GDM1 (cell line): Measurements from ENCODE around the gene DIPK1A.

ENCODE experiments used
- DNase-seq: peaks from one replicate; lab custom pipeline; 2025; lab: John Stamatoyannopoulos, UW

The DIPK1A gene

GRCh38 chr1:92839442-92839841, 121.8 kb downstream of the DIPK1A start:
- DNase-seq, result no peak

GRCh38 chr1:92838519-92838918, 122.7 kb downstream of the DIPK1A start:
- DNase-seq, result no peak

GRCh38 chr1:92837062-92837461, 124.2 kb downstream of the DIPK1A start:
- no peak for DNase-seq

GRCh38 chr1:92834617-92835016, 126.6 kb downstream of the DIPK1A start:
- DNase-seq, result no peak

GRCh38 chr1:92833840-92834239, 127.4 kb downstream of the DIPK1A start:
- DNase-seq, result no peak

GRCh38 chr1:92832537-92833114, 128.6 kb downstream of the DIPK1A start:
- no peak for DNase-seq

- DNase-seq, result peak; percentile 97
Observed at GRCh38 chr1:92831762-92832536, 129.3 kb downstream of the DIPK1A start, which contains the start of gene RPL5. Gene RPL5, plus strand, starts transcription at chr1:92832040. Its CDS starts 75 bp downstream, at chr1:92832115.

- no peak for DNase-seq
Observed at GRCh38 chr1:92831368-92831761, 129.9 kb downstream of the DIPK1A start.

- no peak for DNase-seq
Observed at GRCh38 chr1:92826792-92827191, 134.5 kb downstream of the DIPK1A start.

GRCh38 chr1:92822879-92823278, 138.4 kb downstream of the DIPK1A start:
- no peak for DNase-seq

GRCh38 chr1:92820551-92820950, 140.7 kb downstream of the DIPK1A start:
- DNase-seq, result no peak

- no peak for DNase-seq
Observed at GRCh38 chr1:92820024-92820423, 141.2 kb downstream of the DIPK1A start.

GRCh38 chr1:92817986-92818764, 143.1 kb downstream of the DIPK1A start:
- no peak for DNase-seq

GRCh38 chr1:92817137-92817697, 144.0 kb downstream of the DIPK1A start:
- no peak for DNase-seq

GRCh38 chr1:92816732-92817131, 144.5 kb downstream of the DIPK1A start:
- no peak for DNase-seq

GRCh38 chr1:92808381-92808780, 152.9 kb downstream of the DIPK1A start:
- no peak for DNase-seq

- no peak for DNase-seq
Observed at GRCh38 chr1:92805216-92805615, 156.0 kb downstream of the DIPK1A start.

- DNase-seq, result no peak
Observed at GRCh38 chr1:92804721-92805201, 156.5 kb downstream of the DIPK1A start.

GRCh38 chr1:92803140-92803887, 157.9 kb downstream of the DIPK1A start:
- no peak for DNase-seq

- DNase-seq, result no peak
Observed at GRCh38 chr1:92797961-92798360, 163.3 kb downstream of the DIPK1A start.

GRCh38 chr1:92797297-92797696, 164.0 kb downstream of the DIPK1A start:
- DNase-seq, result no peak

- DNase-seq, result no peak
Observed at GRCh38 chr1:92795166-92795565, 166.1 kb downstream of the DIPK1A start.
